GM10248 (cell line): ENCODE data around the gene ELAVL1.
A peak's percentile ranks its signal among the peaks of the same experiment; 100 is the strongest.

Source experiments
- CTCF ChIA-PET: fragments of 300-600 bp; sonication (Branson Sonifier 250); formaldehyde crosslinking; extraction: SDS; loops from one replicate; lab custom pipeline; 2021; ENCODE audit warnings: antibody characterized with exemption; lab: Yijun Ruan, JAX
- POLR2A ChIA-PET: fragments of 350-650 bp; sonication (Branson Sonifier 250); formaldehyde crosslinking; extraction: SDS; loops from one replicate; lab custom pipeline; 2020; ENCODE audit warnings: antibody characterized with exemption; lab: Yijun Ruan, JAX
- DNase-seq: peaks from one replicate; pipeline ENCODE4 v3.0.0; 2012; ENCODE audit errors: extremely low spot score
- CTCF ChIP-seq: IDR thresholded peaks from 2 replicates; pipeline ENCODE4 v1.5.1; 2012; ENCODE audit warnings: mild to moderate bottlenecking, low read depth; ENCODE audit errors: extremely low read depth, missing control alignments, control extremely low read depth

ELAVL1 gene

GRCh38 chr19:7955696-7956095 lies 49.7 kb downstream of the ELAVL1 start:
- no peak for DNase-seq
- ChIA-PET POLR2A (no interaction called here), CTCF (interaction anchor here (2.9 kb wide), 1 partner anchor 12 kb away, joined by 21 read pairs; the partner anchor contains the start of gene TIMM44)
- no peak for TF ChIP-seq CTCF

GRCh38 chr19:7953576-7953975 lies 51.9 kb downstream of the ELAVL1 start:
- ChIA-PET CTCF (interaction anchor here (2.9 kb wide), 1 partner anchor 10 kb away, joined by 21 read pairs; the partner anchor contains the start of gene TIMM44), POLR2A (no interaction called here)
- no peak for TF ChIP-seq CTCF
- no peak for DNase-seq

GRCh38 chr19:7953060-7953459 lies 52.4 kb downstream of the ELAVL1 start:
- no peak for TF ChIP-seq CTCF
- CTCF ChIA-PET: interaction anchor here (1.9 kb wide), 1 partner anchor 9 kb away, joined by 12 read pairs; the partner anchor contains the start of gene TIMM44
- DNase-seq: no peak
- POLR2A ChIA-PET: no interaction called here

GRCh38 chr19:7947939-7948338 lies 57.5 kb downstream of the ELAVL1 start:
- ChIA-PET POLR2A (no interaction called here), CTCF (interaction anchor here (1.0 kb wide), 1 partner anchor 19 kb away, joined by 3 read pairs; no protein-coding TSS in a partner anchor)
- DNase-seq: no peak
- no peak for TF ChIP-seq CTCF

GRCh38 chr19:7944177-7944761 lies 61.2 kb downstream of the ELAVL1 start:
- peak; percentile 83 for TF ChIP-seq CTCF
- POLR2A ChIA-PET: interaction anchor here (0.6 to 2.5 kb wide), 12 partner anchors 8 to 446 kb away, joined by 3 to 18 read pairs (median 4); partner anchors contain the start of genes MAP2K7, PNPLA6, RAB11B and SNAPC2
- CTCF ChIA-PET: interaction anchor here (0.7 to 6.9 kb wide), 47 partner anchors 8 to 714 kb away, joined by 3 to 90 read pairs (median 5); partner anchors contain the start of genes CCL25, CTXN1, ELAVL1 and MAP2K7
- DNase-seq: peak; percentile 82

- POLR2A ChIA-PET: interaction anchor here (0.6 to 2.5 kb wide), 11 partner anchors 8 to 447 kb away, joined by 3 to 18 read pairs (median 5); partner anchors contain the start of genes MAP2K7, PNPLA6, RAB11B and SNAPC2
- TF ChIP-seq CTCF: no peak
- peak; percentile 99 for DNase-seq
- CTCF ChIA-PET: interaction anchor here (0.7 to 6.9 kb wide), 41 partner anchors 8 to 550 kb away, joined by 3 to 90 read pairs (median 6); partner anchors contain the start of genes CCL25, CTXN1, ELAVL1 and MAP2K7
These were observed 61.8 kb downstream of the ELAVL1 start, which contains the start of gene TIMM44 for GRCh38 chr19:7943444-7944176. TSS of gene TIMM44 (minus strand) at chr19:7943666. CDS start at chr19:7943651, 15 bp downstream.
